AG04449 (cell line): ENCODE measurements around the gene HSD17B4.
"Not testable (repeated sequence)": the region's sequence is repeated elsewhere in the genome, so short reads cannot be mapped to it uniquely, and the experiment has no call there.

Experiments used
- CTCF ChIA-PET: fragments of 350-600 bp; formaldehyde crosslinking; extraction: SDS; loops from one replicate; lab custom pipeline; 2021; ENCODE audit warnings: antibody characterized with exemption; lab: Yijun Ruan, JAX
- POLR2A ChIA-PET: fragments of 400-600, 350-600 bp; formaldehyde crosslinking; extraction: SDS; loops from one replicate; lab custom pipeline; 2020; ENCODE audit warnings: antibody characterized with exemption, inconsistent platforms; lab: Yijun Ruan, JAX
- DNase-seq: peaks from one replicate; pipeline ENCODE4 v3.0.0-alpha.2; 2010; ENCODE audit warnings: low read depth, low spot score
- H3K4me3 ChIP-seq: 2 replicates; pipeline ENCODE4 v1.5.1; 2011; ENCODE audit warnings: low read depth, mild to moderate bottlenecking, control low read depth, low read length
- TF ChIP-seq, protein P1 (sequence below): IDR thresholded peaks from one replicate; pipeline ENCODE4 v1.5.1; 2011; ENCODE audit warnings: mild to moderate bottlenecking, moderate library complexity, low read length, control low read depth, inconsistent platforms; ENCODE audit not compliant: insufficient read depth; ENCODE audit errors: missing control alignments

HSD17B4 gene

DNA sequence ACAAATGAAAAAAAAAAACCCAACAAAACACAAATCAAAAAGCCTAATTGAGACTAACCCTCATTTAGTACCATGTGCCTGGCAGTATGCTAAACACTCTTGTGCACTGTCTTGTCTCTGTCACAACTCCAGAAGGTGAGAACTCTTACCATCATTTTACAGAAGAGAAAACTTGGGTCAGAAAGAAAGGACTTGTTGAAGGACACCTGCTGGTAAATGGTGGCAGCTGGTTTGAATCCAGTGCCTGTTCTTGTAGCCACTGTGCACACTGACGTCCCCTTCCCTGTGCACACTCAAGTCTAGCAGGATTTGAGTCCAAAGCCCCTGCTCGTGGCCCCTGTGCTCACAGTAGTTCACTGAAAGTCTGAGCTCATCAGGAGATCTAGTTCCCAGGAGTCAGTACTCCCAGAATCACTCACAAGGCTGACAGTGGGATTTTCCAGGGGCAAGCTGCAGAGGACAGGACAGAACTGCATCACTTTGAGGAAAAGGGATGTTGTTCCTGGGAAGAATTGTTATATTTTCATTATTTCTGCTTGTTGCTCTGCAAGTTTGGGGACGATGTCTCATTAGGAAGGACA, 43.0 kb upstream of the HSD17B4 start:
- CTCF ChIA-PET: interaction anchor here (1.2 to 11.6 kb wide), 5 partner anchors 10 to 422 kb away, joined by 3 to 233 read pairs (median 69); partner anchors contain the start of gene DTWD2
- no peak for DNase-seq
- TF ChIP-seq, protein P1, sequence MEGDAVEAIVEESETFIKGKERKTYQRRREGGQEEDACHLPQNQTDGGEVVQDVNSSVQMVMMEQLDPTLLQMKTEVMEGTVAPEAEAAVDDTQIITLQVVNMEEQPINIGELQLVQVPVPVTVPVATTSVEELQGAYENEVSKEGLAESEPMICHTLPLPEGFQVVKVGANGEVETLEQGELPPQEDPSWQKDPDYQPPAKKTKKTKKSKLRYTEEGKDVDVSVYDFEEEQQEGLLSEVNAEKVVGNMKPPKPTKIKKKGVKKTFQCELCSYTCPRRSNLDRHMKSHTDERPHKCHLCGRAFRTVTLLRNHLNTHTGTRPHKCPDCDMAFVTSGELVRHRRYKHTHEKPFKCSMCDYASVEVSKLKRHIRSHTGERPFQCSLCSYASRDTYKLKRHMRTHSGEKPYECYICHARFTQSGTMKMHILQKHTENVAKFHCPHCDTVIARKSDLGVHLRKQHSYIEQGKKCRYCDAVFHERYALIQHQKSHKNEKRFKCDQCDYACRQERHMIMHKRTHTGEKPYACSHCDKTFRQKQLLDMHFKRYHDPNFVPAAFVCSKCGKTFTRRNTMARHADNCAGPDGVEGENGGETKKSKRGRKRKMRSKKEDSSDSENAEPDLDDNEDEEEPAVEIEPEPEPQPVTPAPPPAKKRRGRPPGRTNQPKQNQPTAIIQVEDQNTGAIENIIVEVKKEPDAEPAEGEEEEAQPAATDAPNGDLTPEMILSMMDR: no peak
- POLR2A ChIA-PET: no interaction called here
- no peak overlapping the region for H3K4me3 ChIP-seq

DNA sequence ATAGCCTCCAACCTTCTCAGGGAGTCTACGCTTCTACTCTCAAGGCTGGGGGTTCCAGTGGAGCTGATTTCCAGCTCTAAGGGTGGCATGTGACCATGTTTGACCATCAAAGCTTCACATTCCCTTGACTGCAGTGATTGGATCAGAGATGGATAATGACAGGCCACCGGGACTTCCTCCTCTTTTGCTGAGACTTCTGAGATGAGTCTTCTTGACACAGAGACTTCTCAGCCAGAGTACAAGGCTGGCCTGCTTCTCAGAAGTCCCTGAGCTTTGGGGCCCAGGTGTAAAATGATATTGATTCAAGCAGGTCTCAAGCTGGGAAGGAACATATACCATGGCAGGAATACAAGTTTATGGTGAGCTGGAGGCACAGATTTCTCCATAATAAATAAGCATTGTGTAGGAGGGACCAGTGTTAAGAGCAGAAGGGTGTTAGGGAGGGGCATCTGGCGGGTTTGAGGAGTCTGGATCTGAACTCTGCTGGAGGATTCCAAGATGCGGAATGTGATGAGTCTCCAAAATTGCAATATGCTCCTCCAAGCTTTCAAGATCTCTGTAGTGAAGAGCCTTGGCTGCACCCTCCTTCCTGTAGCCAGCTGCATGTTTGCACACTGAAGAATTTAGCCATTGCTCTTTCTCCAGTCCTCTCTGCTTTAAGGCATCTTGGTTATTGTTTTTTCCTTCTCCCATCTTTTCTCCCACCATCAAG, 41.7 kb upstream of the HSD17B4 start:
- ChIA-PET CTCF (interaction anchor here (0.5 to 11.6 kb wide), 25 partner anchors 11 to 454 kb away, joined by 3 to 233 read pairs (median 9); partner anchors contain the start of genes DMXL1, DTWD2 and TNFAIP8), POLR2A (no interaction called here)
- no peak overlapping the region; the same call in 1 of the 2 replicates for H3K4me3 ChIP-seq
- TF ChIP-seq, protein P1: no peak
- DNase-seq: no peak

DNA sequence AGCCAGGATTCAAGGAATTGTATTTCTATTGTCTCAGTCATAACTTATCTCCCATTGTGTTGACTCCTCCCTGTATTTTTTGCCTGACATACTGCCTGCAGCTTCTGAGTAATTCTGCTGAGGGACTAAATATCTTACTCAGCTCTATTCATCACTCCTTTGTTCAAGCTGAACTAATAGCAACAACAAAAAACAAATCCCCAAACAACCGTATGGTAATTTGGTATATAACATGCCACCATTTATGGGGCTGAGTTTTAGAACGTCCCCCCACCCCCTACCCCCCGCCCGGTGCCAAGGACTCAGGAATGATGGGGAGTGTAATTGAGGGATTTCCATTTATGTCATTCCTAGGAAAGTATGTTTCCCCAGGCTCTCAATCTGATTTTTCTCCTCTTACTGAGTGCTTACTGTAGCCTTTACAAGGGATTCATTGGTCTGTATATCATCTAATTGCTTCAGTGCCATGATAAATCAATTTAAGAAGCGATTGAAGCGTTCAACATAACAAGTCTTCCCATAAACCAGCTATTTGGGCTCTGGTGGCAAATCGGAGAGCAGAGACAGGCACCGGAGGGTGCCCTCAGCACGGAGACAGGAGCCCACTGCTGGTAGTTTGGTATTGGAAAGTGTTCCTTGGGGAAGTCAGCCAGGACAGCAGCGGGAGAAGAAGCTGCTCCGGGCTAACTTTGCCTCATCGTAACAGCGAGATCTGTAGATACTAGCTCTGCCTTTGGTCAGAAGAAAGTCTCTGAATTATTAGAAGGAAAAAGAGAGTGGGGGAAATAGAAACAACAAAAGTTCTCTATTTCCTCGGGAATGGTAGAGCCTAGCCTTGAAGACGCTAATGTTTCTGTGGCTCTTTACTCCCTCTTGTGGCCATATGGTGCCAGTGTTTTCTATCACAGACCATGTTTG, 40.7 kb upstream of the HSD17B4 start:
- TF ChIP-seq, protein P1: peak; percentile 74
- DNase-seq: no peak
- ChIA-PET CTCF (interaction anchor here (0.5 to 11.6 kb wide), 71 partner anchors 11 to 488 kb away, joined by 3 to 233 read pairs (median 5); partner anchors contain the start of genes DMXL1, DTWD2 and TNFAIP8), POLR2A (interaction anchor here (0.9 to 1.9 kb wide), 3 partner anchors 109 to 424 kb away, joined by 3 to 5 read pairs (median 4); partner anchors contain the start of gene DTWD2)
- H3K4me3 ChIP-seq: peak overlapping the region; percentile 62

DNA sequence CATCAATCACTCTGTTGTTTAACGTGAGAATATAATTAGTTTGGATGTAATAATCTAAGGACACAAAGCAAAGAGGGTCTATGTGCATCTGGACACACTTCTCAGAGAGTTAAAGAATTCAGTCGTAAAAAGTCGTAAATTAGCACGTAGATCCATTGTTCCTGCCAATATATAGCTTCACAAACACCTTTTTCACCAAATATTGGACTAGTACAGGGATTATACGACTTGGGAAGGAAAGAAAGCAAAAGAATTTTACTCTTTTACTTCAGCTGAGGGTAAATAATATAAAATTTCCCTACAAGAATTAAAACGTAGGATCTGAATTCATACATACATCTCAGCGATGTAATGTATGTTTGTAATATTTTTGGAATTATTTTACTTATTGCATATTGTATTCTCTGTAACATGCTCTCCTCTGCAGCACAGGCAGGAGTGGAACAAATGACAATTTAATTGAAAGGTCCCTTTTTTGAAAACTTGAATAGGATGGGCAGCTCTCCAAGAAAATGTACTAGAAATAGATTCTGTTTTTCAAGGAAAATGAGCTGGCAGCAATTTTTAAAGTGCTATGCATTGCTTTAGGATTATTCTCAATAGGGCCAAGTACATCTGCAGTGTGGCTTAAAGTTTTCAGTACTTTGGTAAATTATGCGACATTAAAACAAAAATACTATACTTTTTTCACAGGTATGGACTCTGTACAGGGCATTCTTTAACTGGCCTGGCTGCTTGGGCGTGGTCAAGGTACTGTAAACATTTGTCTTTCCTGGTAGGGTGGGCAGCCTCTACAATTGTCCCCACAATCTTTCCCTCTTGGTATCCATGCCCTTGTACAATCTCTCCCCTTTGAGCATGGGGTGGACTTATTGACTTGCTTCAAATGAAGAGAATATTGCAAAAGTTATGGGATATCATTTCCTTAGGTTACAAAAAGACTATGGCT, 39.7 kb upstream of the HSD17B4 start:
- no peak overlapping the region for H3K4me3 ChIP-seq
- TF ChIP-seq, protein P1: no peak
- CTCF ChIA-PET: interaction anchor here (0.7 to 11.6 kb wide), 67 partner anchors 10 to 456 kb away, joined by 3 to 233 read pairs (median 5); partner anchors contain the start of genes DMXL1, DTWD2 and TNFAIP8
- DNase-seq: no peak
- POLR2A ChIA-PET: interaction anchor here (0.9 to 1.9 kb wide), 3 partner anchors 110 to 425 kb away, joined by 3 to 5 read pairs (median 4); partner anchors contain the start of gene DTWD2

DNA sequence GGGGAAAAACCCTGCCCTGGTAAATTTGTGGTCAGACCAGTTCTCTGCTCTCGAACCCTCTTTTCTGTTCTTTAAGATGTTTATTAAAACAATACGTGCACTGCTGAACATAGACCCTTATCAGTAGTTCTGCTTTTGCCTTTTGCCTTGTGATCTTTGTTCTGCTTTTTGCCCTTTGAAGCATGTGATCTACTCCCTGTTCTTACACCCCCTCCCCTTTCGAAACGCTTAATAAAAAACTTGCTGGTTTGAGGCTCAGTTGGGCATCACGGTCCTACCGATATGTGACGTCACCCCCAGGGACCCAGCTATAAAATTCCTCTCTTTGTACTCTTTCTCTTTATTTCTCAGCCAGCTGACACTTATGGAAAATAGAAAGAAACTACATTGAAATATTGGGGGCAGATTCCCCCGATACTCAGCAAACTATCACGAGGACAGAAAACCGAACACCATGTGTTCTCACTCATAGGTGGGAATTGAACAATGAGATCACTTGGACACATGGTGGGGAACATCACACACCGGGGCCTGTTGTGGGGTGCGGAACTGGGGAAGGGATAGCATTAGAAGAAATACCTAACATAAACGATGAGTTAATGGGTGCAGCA, 38.1 kb upstream of the HSD17B4 start:
- CTCF ChIA-PET: interaction anchor here (5.4 to 11.6 kb wide), 2 partner anchors 393 to 427 kb away, joined by 139 to 233 read pairs; partner anchors contain the start of gene DTWD2
- DNase-seq, POLR2A ChIA-PET, H3K4me3 ChIP-seq: not testable (repeated sequence)
